Smooth muscle cell (in vitro differentiated cells): ENCODE results near the gene PDE4D. TPM values are rescaled to one million over a fixed set of nuclear protein-coding genes. Genes with fewer than 3 reads are reported as not detected.

Source experiments
- DNase-seq: peaks from one replicate; lab custom pipeline; 2025; ENCODE audit not compliant: unreplicated experiment; lab: John Stamatoyannopoulos, UW
- H2AFZ ChIP-seq: fragments of 200-600 bp; sonication (generic); 2 replicates; pipeline ENCODE4 v1.6.0; 2016; ENCODE audit warnings: antibody characterized with exemption, low read depth, mild to moderate bottlenecking
- H3F3A ChIP-seq: fragments of 200-600 bp; sonication (generic); 2 replicates; pipeline ENCODE4 v1.6.0; 2017; ENCODE audit warnings: antibody characterized with exemption, low read depth
- H3K27ac ChIP-seq: fragments of 200-600 bp; sonication (generic); 2 replicates; pipeline ENCODE4 v1.5.1; 2016; ENCODE audit warnings: low read depth, mild to moderate bottlenecking
- H3K27me3 ChIP-seq: fragments of 200-600 bp; sonication (generic); 2 replicates; pipeline ENCODE4 v1.6.1; 2016; ENCODE audit warnings: low read depth, mild to moderate bottlenecking
- H3K36me3 ChIP-seq: fragments of 200-600 bp; sonication (generic); 2 replicates; pipeline ENCODE4 v1.5.1; 2016; ENCODE audit warnings: low read depth
- H3K4me1 ChIP-seq: fragments of 200-600 bp; sonication (generic); 2 replicates; pipeline ENCODE4 v1.5.1; 2016; ENCODE audit warnings: low read depth
- H3K4me2 ChIP-seq: fragments of 200-600 bp; sonication (generic); 2 replicates; pipeline ENCODE4 v1.6.0; 2016; ENCODE audit warnings: mild to moderate bottlenecking
- H3K4me3 ChIP-seq: fragments of 200-600 bp; sonication (generic); 2 replicates; pipeline ENCODE4 v1.5.1; 2016; ENCODE audit warnings: mild to moderate bottlenecking
- H3K79me2 ChIP-seq: fragments of 200-600 bp; sonication (generic); 2 replicates; pipeline ENCODE4 v1.6.0; 2016; ENCODE audit warnings: low read depth, mild to moderate bottlenecking
- H3K9ac ChIP-seq: fragments of 200-600 bp; sonication (generic); 2 replicates; pipeline ENCODE4 v1.6.0; 2016; ENCODE audit warnings: low read depth
- H3K9me3 ChIP-seq: fragments of 200-600 bp; sonication (generic); replicated peaks from 2 replicates; pipeline ENCODE4 v1.5.1; 2016; ENCODE audit warnings: low read depth
- H4K20me1 ChIP-seq: fragments of 200-600 bp; sonication (generic); 2 replicates; pipeline ENCODE4 v1.6.0; 2016; ENCODE audit warnings: low read depth
- WGBS: methylation state at CpG from one replicate; pipeline ENCODE4 v1.1.7; 2016; ENCODE audit warnings: low lambda C conversion rate; 5-methylcytosine and 5-hydroxymethylcytosine counted together
- polyA plus RNA-seq: library from polyadenylated mRNA; unstranded; fragments of >200 nt; fragmentation: Nextera tagmentation; extraction: Ambion mirVana; gene quantifications from 2 replicates; pipeline ENCODE4 v1.2.1, GENCODE V29; 2016
- total RNA-seq: library from RNA; depleted of rRNA; stranded (reverse); fragments of >200 nt; gene quantifications from 2 replicates; pipeline ENCODE4 v1.2.3, GENCODE V29; 2014
- TF ChIP-seq, protein P1 (sequence below): fragments of 200-600 bp; sonication (generic); IDR thresholded peaks from 2 replicates; pipeline ENCODE4 v1.5.1; 2017; ENCODE audit warnings: borderline replicate concordance, mild to moderate bottlenecking, antibody characterized with exemption; ENCODE audit not compliant: insufficient read depth, poor library complexity, severe bottlenecking

Gene PDE4D
- total and polyA plus RNA-seq, 2 experiments from 2014 or later, result 16.4 to 61.0 TPM

DNA sequence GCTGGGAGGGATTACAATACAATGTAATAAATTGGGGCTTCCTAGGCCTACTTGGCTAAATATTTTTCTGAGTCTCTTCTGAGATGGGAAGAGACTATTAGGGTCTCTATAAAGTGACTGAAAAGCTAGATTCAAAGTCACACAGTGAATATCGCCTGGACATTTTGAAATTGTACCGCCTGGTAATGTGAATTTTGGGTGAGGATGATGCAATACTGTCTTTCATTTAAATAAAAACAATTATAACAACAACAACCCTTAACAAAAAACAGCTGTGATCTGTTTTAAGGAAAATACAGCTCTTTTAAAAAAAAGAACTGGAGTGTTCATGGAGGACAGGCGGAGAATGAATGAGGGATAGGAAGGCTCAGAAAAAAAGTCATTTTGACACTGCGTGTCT lies 695.6 kb downstream of the PDE4D start:
- Histone ChIP-seq H4K20me1 (no peaks in the 10 kb centered on the region), H3K9ac (no peak overlapping the region), H3K4me2 (no peak overlapping the region), H3K9me3 (no peaks in the 10 kb centered on the region), H3K27ac (no peak overlapping the region), H3K4me1 (no peaks in the 10 kb centered on the region), H3K4me3 (no peak overlapping the region), H2AFZ (no peak overlapping the region), H3F3A (no peaks in the 10 kb centered on the region), H3K36me3 (no peaks in the 10 kb centered on the region), H3K27me3 (no peaks in the 10 kb centered on the region), H3K79me2 (no peaks in the 10 kb centered on the region)
- TF ChIP-seq, protein P1, sequence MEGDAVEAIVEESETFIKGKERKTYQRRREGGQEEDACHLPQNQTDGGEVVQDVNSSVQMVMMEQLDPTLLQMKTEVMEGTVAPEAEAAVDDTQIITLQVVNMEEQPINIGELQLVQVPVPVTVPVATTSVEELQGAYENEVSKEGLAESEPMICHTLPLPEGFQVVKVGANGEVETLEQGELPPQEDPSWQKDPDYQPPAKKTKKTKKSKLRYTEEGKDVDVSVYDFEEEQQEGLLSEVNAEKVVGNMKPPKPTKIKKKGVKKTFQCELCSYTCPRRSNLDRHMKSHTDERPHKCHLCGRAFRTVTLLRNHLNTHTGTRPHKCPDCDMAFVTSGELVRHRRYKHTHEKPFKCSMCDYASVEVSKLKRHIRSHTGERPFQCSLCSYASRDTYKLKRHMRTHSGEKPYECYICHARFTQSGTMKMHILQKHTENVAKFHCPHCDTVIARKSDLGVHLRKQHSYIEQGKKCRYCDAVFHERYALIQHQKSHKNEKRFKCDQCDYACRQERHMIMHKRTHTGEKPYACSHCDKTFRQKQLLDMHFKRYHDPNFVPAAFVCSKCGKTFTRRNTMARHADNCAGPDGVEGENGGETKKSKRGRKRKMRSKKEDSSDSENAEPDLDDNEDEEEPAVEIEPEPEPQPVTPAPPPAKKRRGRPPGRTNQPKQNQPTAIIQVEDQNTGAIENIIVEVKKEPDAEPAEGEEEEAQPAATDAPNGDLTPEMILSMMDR, result no peak
- WGBS, result 74% methylated on average over 4 of the region's 4 CpGs
- no peak for DNase-seq

DNA sequence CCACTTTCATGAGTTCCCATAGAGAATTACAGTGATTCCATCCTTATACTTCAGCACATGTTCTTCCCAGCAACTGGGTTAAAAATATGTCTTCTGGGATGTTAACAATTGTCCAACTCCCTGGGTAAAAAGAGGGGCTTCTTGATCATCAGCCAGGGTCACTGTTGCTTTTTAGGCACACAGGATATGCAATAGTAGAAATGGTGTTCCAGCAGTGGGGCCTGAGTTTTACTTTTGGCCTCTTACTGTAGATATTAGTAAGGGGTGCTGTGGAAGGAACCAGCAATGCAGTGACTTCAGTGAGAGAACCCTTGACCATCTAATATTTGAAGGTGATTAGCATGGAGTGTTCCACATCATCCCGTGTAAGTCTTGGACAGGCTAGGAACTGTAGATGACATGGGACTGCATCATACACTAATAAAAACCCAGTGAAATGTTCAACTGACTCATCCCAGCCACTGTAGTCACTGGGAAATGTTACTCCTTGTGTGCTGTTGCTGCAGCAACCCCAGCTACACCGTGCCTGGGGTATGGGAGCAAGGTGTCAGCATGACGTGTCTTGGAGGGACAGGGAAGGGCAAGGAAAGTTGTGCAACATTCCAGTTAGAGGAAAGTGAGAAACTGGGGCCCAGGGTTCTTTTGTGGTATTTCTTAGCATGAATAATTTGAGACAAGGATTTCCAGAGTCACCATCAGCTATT lies 699.8 kb downstream of the PDE4D start:
- Histone ChIP-seq H3K9me3 (no peaks in the 10 kb centered on the region), H3K27me3 (no peaks in the 10 kb centered on the region), H3K9ac (peak overlapping the region; percentile 81), H3K4me2 (peak overlapping the region; percentile 30), H4K20me1 (no peaks in the 10 kb centered on the region), H3F3A (no peaks in the 10 kb centered on the region), H3K27ac (peak overlapping the region; percentile 92), H3K4me3 (no peak overlapping the region), H3K79me2 (no peaks in the 10 kb centered on the region), H3K36me3 (no peaks in the 10 kb centered on the region), H2AFZ (no peak overlapping the region), H3K4me1 (peaks cover 9% of the 10 kb centered on the region)
- TF ChIP-seq, protein P1, result no peak
- peak; percentile 14 for DNase-seq
- 0% methylated on average over 3 of the region's 3 CpGs for WGBS

DNA sequence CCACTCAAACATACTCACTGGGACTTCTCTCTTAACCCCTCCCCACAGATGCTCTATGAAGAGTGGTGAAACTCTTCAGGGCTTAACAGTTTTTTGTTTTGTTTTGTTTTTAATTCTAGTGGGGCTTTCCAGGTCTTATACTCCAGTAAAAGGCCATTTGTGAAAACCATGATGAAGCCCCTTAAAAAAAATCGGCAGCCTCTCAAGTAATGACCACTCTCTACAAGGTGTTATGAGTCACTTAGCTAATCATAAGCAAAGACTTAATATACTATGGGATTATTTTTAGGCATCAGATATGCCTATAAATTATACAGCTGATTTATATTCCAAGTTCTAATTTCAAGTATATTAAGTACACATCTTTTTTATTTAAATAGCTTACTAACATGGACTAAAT lies 702.8 kb downstream of the PDE4D start:
- Histone ChIP-seq H3K9ac (no peak overlapping the region), H3K79me2 (no peaks in the 10 kb centered on the region), H3K4me3 (no peak overlapping the region), H4K20me1 (no peaks in the 10 kb centered on the region), H3K4me1 (peaks cover 21% of the 10 kb centered on the region), H3K27ac (peak overlapping the region; percentile 71), H2AFZ (no peak overlapping the region), H3F3A (no peaks in the 10 kb centered on the region), H3K36me3 (no peaks in the 10 kb centered on the region), H3K9me3 (no peaks in the 10 kb centered on the region), H3K4me2 (no peak overlapping the region), H3K27me3 (no peaks in the 10 kb centered on the region)
- 81% methylated on average over 1 of the region's 1 CpG for whole genome bisulfite sequencing
- no peak for DNase-seq
- TF ChIP-seq, protein P1, result no peak
